Body of pancreas (tissue), 4 donors: ENCODE data around the gene FAM3D.

Experiments
- POLR2A ChIP-seq, 3 donors: fragments of 450-650 bp; IDR thresholded peaks; one replicate each; pipeline ENCODE4 v1.6.1; 2016; ENCODE audit warnings: antibody characterized with exemption in 3 of 3, mild to moderate bottlenecking in 2 of 3
- TF ChIP-seq, protein P1 (sequence below), 7 experiments: fragments of 450-650 bp in 4 of 7; fragments of 200-600 bp in 3 of 7; sonication (generic) in 3 of 7; IDR thresholded peaks; one replicate each; pipeline ENCODE4 v1.5.1; 2016 to 2019; ENCODE audit warnings: antibody characterized with exemption in 7 of 7

DNA sequence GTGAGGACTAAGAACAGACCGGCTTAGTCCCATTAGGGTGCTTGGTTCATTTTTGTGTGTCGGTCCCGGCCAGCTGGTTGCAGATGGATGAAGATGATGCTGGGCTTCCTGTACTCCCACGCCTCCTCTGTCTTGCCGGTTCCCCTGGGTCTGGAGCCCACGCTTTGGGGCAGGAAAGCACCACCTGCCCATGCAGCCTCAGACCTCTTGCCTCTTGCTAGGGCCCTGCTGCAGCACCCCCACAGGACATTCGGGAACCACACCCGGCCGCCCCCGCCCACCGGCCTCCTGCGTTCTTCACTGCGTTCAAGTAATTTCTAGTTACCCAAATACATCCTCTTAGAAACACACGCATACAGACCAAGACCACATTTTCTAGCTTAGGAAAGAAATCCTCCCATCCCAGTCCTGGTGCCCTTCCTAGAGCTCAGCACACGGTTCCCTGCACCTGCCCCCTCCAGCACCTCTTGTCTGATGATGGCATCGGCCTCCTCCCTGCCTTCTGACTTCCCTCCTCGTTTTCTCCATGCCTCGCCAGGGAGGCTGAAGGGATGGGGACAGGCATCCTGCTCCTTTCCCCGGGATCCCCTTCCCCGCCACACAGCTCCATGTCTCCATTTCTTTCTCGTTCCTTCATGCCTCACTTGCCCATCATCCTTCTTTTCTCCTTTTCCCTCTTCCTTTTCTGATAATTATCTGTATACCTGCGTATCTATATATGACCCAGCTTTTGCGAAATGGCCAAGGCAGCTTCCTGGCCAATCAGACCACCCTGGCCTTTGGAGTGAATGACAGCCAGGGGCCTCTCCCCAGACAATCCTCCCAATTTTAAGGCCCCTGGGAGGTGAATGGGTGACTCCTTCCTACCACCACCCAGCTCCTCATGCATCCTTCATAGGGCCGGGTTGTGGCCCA lies 30.9 kb downstream of the FAM3D start:
- TF ChIP-seq, protein P1, sequence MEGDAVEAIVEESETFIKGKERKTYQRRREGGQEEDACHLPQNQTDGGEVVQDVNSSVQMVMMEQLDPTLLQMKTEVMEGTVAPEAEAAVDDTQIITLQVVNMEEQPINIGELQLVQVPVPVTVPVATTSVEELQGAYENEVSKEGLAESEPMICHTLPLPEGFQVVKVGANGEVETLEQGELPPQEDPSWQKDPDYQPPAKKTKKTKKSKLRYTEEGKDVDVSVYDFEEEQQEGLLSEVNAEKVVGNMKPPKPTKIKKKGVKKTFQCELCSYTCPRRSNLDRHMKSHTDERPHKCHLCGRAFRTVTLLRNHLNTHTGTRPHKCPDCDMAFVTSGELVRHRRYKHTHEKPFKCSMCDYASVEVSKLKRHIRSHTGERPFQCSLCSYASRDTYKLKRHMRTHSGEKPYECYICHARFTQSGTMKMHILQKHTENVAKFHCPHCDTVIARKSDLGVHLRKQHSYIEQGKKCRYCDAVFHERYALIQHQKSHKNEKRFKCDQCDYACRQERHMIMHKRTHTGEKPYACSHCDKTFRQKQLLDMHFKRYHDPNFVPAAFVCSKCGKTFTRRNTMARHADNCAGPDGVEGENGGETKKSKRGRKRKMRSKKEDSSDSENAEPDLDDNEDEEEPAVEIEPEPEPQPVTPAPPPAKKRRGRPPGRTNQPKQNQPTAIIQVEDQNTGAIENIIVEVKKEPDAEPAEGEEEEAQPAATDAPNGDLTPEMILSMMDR (IDR thresholded peaks at IDR 0.05) = no peak
- TF ChIP-seq POLR2A (IDR thresholded peaks at IDR 0.05) = no peak
